HEK293 (cell line): ENCODE results near the gene PHF3.

Experiments used
- TSHZ1 ChIP-seq: fragments of 450-650 bp; formaldehyde crosslinking; IDR thresholded peaks from 2 replicates; pipeline ENCODE4 v1.5.1; 2016; ENCODE audit warnings: missing biosample characterization, missing genetic modification characterization, borderline replicate concordance
- ZNF175 ChIP-seq: fragments of 450-650 bp; formaldehyde crosslinking; IDR thresholded peaks from 2 replicates; pipeline ENCODE4 v1.5.1; 2016; ENCODE audit warnings: missing biosample characterization, missing genetic modification characterization
- ZNF37A ChIP-seq: fragments of 450-650 bp; IDR thresholded peaks from 2 replicates; pipeline ENCODE4 v1.5.1; 2018; ENCODE audit warnings: missing biosample characterization, missing genetic modification characterization
- ZNF544 ChIP-seq: fragments of 450-650 bp; formaldehyde crosslinking; IDR thresholded peaks from 2 replicates; pipeline ENCODE4 v1.5.0; 2017; ENCODE audit warnings: missing biosample characterization, missing genetic modification characterization
- ZNF626 ChIP-seq: fragments of 450-650 bp; sonication (Bioruptor Pico); formaldehyde crosslinking; IDR thresholded peaks from 2 replicates; pipeline ENCODE4 v1.5.1; 2018; ENCODE audit warnings: missing biosample characterization, missing genetic modification characterization, inconsistent platforms
- ZNF670 ChIP-seq: fragments of 450-650 bp; formaldehyde crosslinking; IDR thresholded peaks from 2 replicates; pipeline ENCODE4 v1.5.1; 2016; ENCODE audit warnings: missing biosample characterization, missing genetic modification characterization, low read depth
- TF ChIP-seq, protein P1 (sequence below): fragments of 450-650 bp; formaldehyde crosslinking; IDR thresholded peaks from 2 replicates; pipeline ENCODE4 v1.5.1; 2016; ENCODE audit warnings: missing biosample characterization, missing genetic modification characterization

GRCh38 chr6:63640062-63640461 lies 4.5 kb downstream of the PHF3 start:
- TF ChIP-seq, protein P1, sequence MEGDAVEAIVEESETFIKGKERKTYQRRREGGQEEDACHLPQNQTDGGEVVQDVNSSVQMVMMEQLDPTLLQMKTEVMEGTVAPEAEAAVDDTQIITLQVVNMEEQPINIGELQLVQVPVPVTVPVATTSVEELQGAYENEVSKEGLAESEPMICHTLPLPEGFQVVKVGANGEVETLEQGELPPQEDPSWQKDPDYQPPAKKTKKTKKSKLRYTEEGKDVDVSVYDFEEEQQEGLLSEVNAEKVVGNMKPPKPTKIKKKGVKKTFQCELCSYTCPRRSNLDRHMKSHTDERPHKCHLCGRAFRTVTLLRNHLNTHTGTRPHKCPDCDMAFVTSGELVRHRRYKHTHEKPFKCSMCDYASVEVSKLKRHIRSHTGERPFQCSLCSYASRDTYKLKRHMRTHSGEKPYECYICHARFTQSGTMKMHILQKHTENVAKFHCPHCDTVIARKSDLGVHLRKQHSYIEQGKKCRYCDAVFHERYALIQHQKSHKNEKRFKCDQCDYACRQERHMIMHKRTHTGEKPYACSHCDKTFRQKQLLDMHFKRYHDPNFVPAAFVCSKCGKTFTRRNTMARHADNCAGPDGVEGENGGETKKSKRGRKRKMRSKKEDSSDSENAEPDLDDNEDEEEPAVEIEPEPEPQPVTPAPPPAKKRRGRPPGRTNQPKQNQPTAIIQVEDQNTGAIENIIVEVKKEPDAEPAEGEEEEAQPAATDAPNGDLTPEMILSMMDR (tag by site-specific recombination), result no peak
- TF ChIP-seq ZNF175 (tag by site-specific recombination) (no peak), ZNF544 (no peak), ZNF670 (tag by site-specific recombination) (no peak), ZNF37A (no peak), TSHZ1 (tag by site-specific recombination) (no peak; the same call in 1 of the 2 replicates), ZNF626 (no peak)
